ENCODE measurements around the gene POLE2. TPM values are rescaled to one million over a fixed set of nuclear protein-coding genes. Genes with fewer than 3 reads are reported as not detected.

POLE2 gene
- total and polyA plus RNA-seq, 2 of the 13 experiments (the other 11 are each of a cell fraction or from before 2014, with no cell fraction given): 16.6 to 37.0 TPM

GRCh38 chr14:49687942-49688700 lies at the start of gene POLE2 (continued):
- TF ChIP-seq ZNF766 (CRISPR knock-in tag; IDR thresholded peaks at IDR 0.05; ENCODE audit: borderline replicate concordance): no peak
- no peak for TF ChIP-seq ZBTB39 (CRISPR knock-in tag; IDR thresholded peaks at IDR 0.05)
- TF ChIP-seq ZBTB7B (CRISPR knock-in tag; IDR thresholded peaks at IDR 0.05): no peak
- peak; percentile 84 for TF ChIP-seq SRY (CRISPR knock-in tag; IDR thresholded peaks at IDR 0.05)
- TF ChIP-seq HCFC1 (IDR thresholded peaks at IDR 0.05; ENCODE audit: low read depth, low read length): no peak
- no peak for TF ChIP-seq SKI (IDR thresholded peaks at IDR 0.05; ENCODE audit: partially characterized antibody)
- peak; percentile 89 for TF ChIP-seq HNF1B (CRISPR knock-in tag; IDR thresholded peaks at IDR 0.05)
- peak; percentile 60; the same call in 1 of the 2 replicates for TF ChIP-seq ZNF562 (CRISPR knock-in tag; IDR thresholded peaks at IDR 0.05; ENCODE audit: borderline replicate concordance)
- TF ChIP-seq ZSCAN9 (CRISPR knock-in tag; IDR thresholded peaks at IDR 0.05; ENCODE audit: borderline replicate concordance): no peak
- TF ChIP-seq ADNP (CRISPR knock-in tag; IDR thresholded peaks at IDR 0.05): no peak
- peak; percentile 54; the same call in 1 of the 2 replicates for TF ChIP-seq ZNF383 (CRISPR knock-in tag; IDR thresholded peaks at IDR 0.05; ENCODE audit: borderline replicate concordance)
- TF ChIP-seq SNRNP70 (IDR thresholded peaks at IDR 0.05; ENCODE audit: low read depth, low read length): no peak
- peak; percentile 82 for TF ChIP-seq ZNF230 (CRISPR knock-in tag; IDR thresholded peaks at IDR 0.05)
- TF ChIP-seq TBL1XR1 (IDR thresholded peaks at IDR 0.05; ENCODE audit: borderline replicate concordance, low read length, partially characterized antibody): no peak
- peak; percentile 32; the same call in 1 of the 2 replicates for TF ChIP-seq GPN1 (CRISPR knock-in tag; IDR thresholded peaks at IDR 0.05; ENCODE audit: borderline replicate concordance)
- TF ChIP-seq PRDM4 (CRISPR knock-in tag; IDR thresholded peaks at IDR 0.05; ENCODE audit: borderline replicate concordance): no peak
- no peak for TF ChIP-seq RERE (CRISPR knock-in tag; IDR thresholded peaks at IDR 0.05; ENCODE audit: low read depth)
